ENCODE data around the gene ZGLP1.
A peak's percentile ranks its signal among the peaks of the same experiment; 100 is the strongest.

ZGLP1 gene

GRCh38 chr19:10327793-10328192, 18.2 kb upstream of the ZGLP1 start:
- no peak for DNase-seq (ENCODE audit: low spot score)

GRCh38 chr19:10325732-10326131, 16.1 kb upstream of the ZGLP1 start:
- DNase-seq (ENCODE audit: low spot score): no peak

- no peak for DNase-seq (ENCODE audit: low spot score)
Measured at GRCh38 chr19:10321874-10322835, 12.5 kb upstream of the ZGLP1 start.

- no peak for DNase-seq (ENCODE audit: low spot score)
Measured at GRCh38 chr19:10321417-10321797, 11.8 kb upstream of the ZGLP1 start.

GRCh38 chr19:10320602-10321416, 11.2 kb upstream of the ZGLP1 start:
- DNase-seq (ENCODE audit: low spot score): no peak

GRCh38 chr19:10318807-10319682, 9.4 kb upstream of the ZGLP1 start:
- no peak for DNase-seq (ENCODE audit: low spot score)

- DNase-seq (ENCODE audit: low spot score): no peak
Measured at GRCh38 chr19:10317857-10318462, 8.3 kb upstream of the ZGLP1 start.

- DNase-seq (ENCODE audit: low spot score): no peak
Measured at GRCh38 chr19:10317045-10317856, 7.6 kb upstream of the ZGLP1 start.

- no peak for DNase-seq (ENCODE audit: low spot score)
Measured at GRCh38 chr19:10316229-10317044, 6.8 kb upstream of the ZGLP1 start.

- peak; percentile 97 for DNase-seq (ENCODE audit: low spot score)
Measured at GRCh38 chr19:10315335-10316214, 6.0 kb upstream of the ZGLP1 start, which contains the start of gene FDX2. FDX2 (minus strand) TSS chr19:10316015; CDS start chr19:10315996, 19 bp downstream.

GRCh38 chr19:10306327-10306726, 3.3 kb downstream of the ZGLP1 start:
- DNase-seq (ENCODE audit: low spot score): no peak

GRCh38 chr19:10305139-10305806, 4.3 kb downstream of the ZGLP1 start:
- peak; percentile 67 for DNase-seq (ENCODE audit: low spot score)

- DNase-seq (ENCODE audit: low spot score): no peak
Measured at GRCh38 chr19:10299545-10300458, 9.8 kb downstream of the ZGLP1 start.

GRCh38 chr19:10295847-10296591, 13.6 kb downstream of the ZGLP1 start:
- DNase-seq (ENCODE audit: low spot score): no peak

GRCh38 chr19:10295305-10295846, 14.2 kb downstream of the ZGLP1 start:
- peak; percentile 42 for DNase-seq (ENCODE audit: low spot score)

- DNase-seq (ENCODE audit: low spot score): no peak
Measured at GRCh38 chr19:10294368-10294697, 15.3 kb downstream of the ZGLP1 start.
